Skeletal muscle tissue (tissue), 4 donors: ENCODE data around the gene SPIN3. TPM values are rescaled to one million over a fixed set of nuclear protein-coding genes. Genes with fewer than 3 reads are reported as not detected.
"Not testable (repeated sequence)": the region's sequence is repeated elsewhere in the genome, so short reads cannot be mapped to it uniquely, and the experiment has no call there.

Experiments used
- H3K27ac ChIP-seq: one replicate; pipeline ENCODE4 v1.7.0; 2013; ENCODE audit warnings: mild to moderate bottlenecking, low read depth, low read length, inconsistent platforms
- H3K27me3 ChIP-seq, 3 donors: one replicate each; pipeline ENCODE4 v1.7.0; 2013; ENCODE audit warnings: low read length in 3 of 3; ENCODE audit not compliant: control insufficient read depth in 3 of 3, insufficient read depth in 3 of 3
- H3K36me3 ChIP-seq, 3 donors: one replicate each; pipeline ENCODE4 v1.7.0; 2013; ENCODE audit warnings: low read length in 3 of 3; ENCODE audit not compliant: control insufficient read depth in 3 of 3, insufficient read depth in 3 of 3
- H3K4me1 ChIP-seq, 3 donors: one replicate each; pipeline ENCODE4 v1.7.0; 2013; ENCODE audit warnings: low read length in 3 of 3, mild to moderate bottlenecking in 3 of 3; ENCODE audit not compliant: control insufficient read depth in 3 of 3, insufficient read depth in 3 of 3
- H3K4me3 ChIP-seq, 3 donors: one replicate each; pipeline ENCODE4 v1.7.0; 2013; ENCODE audit warnings: low read length in 3 of 3
- H3K9ac ChIP-seq, 3 donors: one replicate each; pipeline ENCODE4 v1.7.0; 2013; ENCODE audit warnings: low read length in 3 of 3, mild to moderate bottlenecking in 3 of 3, moderate library complexity in 2 of 3, low read depth in 1 of 3
- H3K9me3 ChIP-seq, 3 donors: one replicate each; pipeline ENCODE4 v1.7.0; 2013; ENCODE audit warnings: low read length in 3 of 3; ENCODE audit not compliant: control insufficient read depth in 3 of 3
- total RNA-seq: library from RNA; depleted of rRNA; stranded (reverse); fragments of >200 nt; gene quantifications from one replicate; pipeline ENCODE4 v1.2.3, GENCODE V29; 2014
- donor health status: Osteomylitis.

SPIN3 gene
- total RNA-seq: 11.0 TPM

DNA sequence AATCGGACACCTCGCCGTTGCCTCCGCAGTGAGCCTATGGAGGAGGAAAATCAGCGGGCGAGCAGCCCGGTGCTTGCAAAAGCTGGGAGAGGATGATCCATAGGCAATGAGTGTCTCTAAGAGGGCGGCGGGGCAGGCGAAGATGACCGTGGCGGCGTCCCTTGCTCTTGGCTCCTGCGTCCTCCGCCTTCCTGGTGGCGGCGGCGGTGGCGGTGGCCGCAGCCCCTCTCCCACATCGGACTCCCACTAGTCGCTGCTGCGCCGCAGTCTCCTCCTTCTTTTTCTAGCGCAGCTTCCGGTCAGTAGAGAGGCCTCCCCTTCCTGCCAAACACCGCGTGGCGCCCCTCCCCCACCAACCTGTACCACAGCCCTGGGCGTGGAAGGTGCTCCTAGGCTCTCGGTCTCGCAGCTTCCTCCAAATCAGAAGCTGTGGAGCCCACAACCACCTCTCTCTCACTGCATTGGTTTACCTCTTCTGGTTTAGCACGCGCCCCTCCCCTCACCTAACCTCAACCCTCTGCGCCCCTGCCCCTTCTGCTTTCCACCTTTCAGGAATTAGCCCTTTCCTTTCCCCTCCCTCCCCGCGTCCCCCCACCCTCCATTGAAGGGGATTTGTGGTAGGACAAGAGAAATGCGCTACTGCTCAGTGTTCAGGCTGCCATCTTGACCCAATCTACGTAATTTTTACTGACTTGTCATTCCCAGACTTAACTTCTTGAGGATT is at the start of gene SPIN3:
TSS of gene SPIN3 (minus strand) at position 271 of the 724 bp plus-strand sequence. CDS start 594 bp downstream, outside the sequence.
- H3K27me3 ChIP-seq: peaks cover 0 to 2% (median 0%) of the 10 kb centered on the region in 3 donors
- peaks cover 0 to 8% (median 0%) of the 10 kb centered on the region in 3 donors for H3K36me3 ChIP-seq
- no peaks in the 10 kb centered on the region for H3K9me3 ChIP-seq
- peak within 1 kb of the TSS; percentile 66 to 83 (median 78) for H3K4me3 ChIP-seq
- H3K9ac ChIP-seq: peak within 1 kb of the TSS; percentile 34 to 85 (median 76)
- H3K4me1 ChIP-seq: peaks cover 2 to 9% (median 5%) of the 10 kb centered on the region in 3 donors
- H3K27ac ChIP-seq: peak within 1 kb of the TSS; percentile 47

DNA sequence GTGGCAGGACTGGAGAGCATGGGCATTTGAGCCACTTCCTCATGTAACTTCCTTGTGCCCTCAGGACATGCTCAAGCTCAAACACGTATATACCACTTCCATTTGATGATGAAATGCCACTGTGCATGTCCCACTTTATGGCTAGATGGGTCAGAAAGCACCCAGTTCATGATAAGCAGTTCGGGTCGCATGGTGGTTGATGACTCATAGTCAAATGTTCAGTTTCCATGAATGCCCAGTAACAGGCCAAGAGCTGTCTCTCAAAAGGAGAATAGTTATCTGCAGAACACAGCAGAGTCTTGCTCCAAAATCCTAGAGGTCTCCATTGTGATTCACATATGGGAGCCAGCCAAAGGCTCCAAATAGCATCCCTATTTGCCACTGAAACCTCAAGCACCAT is 48.9 kb upstream of the SPIN3 start:
- no peaks in the 10 kb centered on the region for H3K9me3 ChIP-seq
- no peak overlapping the region for H3K27ac ChIP-seq
- no peak overlapping the region for H3K4me3 ChIP-seq
- peaks cover 0 to 13% (median 0%) of the 10 kb centered on the region in 3 donors for H3K27me3 ChIP-seq
- no peaks in the 10 kb centered on the region for H3K4me1 ChIP-seq
- no peak overlapping the region for H3K9ac ChIP-seq
- H3K36me3 ChIP-seq: no peaks in the 10 kb centered on the region

DNA sequence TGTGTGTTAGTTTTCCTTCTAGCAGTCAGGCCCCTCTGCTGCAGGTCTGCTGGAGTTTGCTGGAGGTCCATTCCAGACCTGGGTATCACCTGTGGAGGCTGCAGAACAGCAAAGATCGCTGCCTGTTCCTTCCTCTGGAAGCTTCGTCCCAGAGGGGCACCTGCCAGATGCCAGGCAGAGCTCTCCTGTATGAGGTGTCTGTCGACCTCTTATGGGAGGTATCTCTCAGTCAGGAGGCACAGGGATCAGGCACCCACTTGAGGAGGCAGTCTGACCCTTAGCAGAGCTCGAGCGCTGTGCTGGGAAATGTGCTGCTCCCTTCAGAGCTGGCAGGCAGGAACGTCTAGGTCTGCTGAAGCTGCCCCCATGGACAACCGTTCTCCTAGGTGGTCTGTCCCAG is 41.9 kb upstream of the SPIN3 start:
- not testable (repeated sequence) for H3K36me3 ChIP-seq, H3K9ac ChIP-seq, H3K27me3 ChIP-seq, H3K4me1 ChIP-seq, H3K27ac ChIP-seq, H3K9me3 ChIP-seq, H3K4me3 ChIP-seq

DNA sequence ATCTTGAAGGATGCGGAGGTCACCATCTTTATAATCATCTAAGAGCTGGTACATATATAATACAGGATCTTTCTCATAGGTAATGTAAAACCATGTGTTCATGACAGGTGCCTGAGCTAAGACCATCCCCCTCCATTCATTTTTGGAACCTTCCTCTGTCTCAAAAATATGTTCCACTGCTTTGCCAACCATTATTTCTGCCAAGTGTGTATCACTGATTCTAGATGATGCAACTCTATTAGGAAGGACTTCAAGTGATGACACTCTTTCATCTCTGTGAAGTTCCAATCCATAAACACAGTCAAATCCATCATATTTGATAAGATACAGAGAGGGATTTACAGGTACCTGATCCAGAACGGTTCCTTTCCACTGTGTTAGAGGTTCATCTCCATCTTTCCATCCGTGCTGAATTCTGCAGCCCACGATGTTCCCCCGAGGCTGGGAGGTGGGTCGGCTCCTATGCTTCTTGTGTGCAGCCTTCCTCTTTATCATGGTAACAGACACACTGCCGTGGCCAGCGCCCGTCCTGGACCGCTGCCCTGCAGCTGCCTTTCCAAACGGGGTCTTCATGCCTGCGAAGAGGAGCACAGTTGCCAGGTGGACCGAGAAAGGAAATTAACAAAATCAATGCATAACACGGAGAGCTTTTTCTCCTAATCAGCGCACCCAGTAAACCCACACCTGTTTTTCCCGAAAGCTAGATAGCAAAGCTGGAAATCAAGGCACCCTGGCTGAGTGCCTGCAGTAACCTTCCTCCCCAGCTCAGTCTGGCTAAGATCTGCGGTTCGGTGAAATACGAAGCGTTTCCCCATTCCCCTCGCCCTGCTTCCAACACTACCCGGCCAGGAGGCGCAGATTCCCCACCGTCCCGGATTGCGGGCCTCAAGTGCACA is 718 bp downstream of the SPIN3 start:
- Histone ChIP-seq H3K36me3 (peaks cover 0 to 8% (median 0%) of the 10 kb centered on the region in 3 donors), H3K27me3 (peaks cover 0 to 2% (median 0%) of the 10 kb centered on the region in 3 donors), H3K27ac (peak overlapping the region; percentile 47), H3K4me3 (peak overlapping the region; percentile 66 to 83 (median 78)), H3K9ac (peak overlapping the region; percentile 34 to 85 (median 76)), H3K4me1 (peaks cover 2 to 9% (median 5%) of the 10 kb centered on the region in 3 donors), H3K9me3 (no peaks in the 10 kb centered on the region)

DNA sequence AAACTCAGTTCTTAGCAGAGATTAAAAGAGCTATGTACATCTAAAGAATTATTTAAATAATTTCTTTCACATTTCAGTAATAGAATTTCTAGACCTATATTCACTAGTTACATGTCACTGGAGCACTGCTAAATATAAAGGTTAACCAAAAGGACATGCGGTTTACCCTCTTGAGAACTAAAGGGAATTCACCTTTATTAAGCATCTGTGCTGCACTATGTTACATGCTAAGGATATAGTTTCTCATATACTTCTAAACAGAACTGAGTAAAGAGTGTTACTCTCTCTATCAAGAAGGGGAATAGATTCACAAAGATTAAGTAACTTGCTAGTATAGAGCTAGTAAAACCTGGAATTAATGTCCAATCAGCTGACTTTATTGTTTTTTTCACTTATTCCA is 7.6 kb downstream of the SPIN3 start:
- Histone ChIP-seq H3K4me3 (no peak overlapping the region), H3K36me3 (peaks cover 0 to 14% (median 10%) of the 10 kb centered on the region in 3 donors), H3K27me3 (peaks cover 0 to 3% (median 0%) of the 10 kb centered on the region in 3 donors), H3K9ac (no peak overlapping the region), H3K4me1 (no peaks in the 10 kb centered on the region), H3K27ac (no peak overlapping the region), H3K9me3 (no peaks in the 10 kb centered on the region)

DNA sequence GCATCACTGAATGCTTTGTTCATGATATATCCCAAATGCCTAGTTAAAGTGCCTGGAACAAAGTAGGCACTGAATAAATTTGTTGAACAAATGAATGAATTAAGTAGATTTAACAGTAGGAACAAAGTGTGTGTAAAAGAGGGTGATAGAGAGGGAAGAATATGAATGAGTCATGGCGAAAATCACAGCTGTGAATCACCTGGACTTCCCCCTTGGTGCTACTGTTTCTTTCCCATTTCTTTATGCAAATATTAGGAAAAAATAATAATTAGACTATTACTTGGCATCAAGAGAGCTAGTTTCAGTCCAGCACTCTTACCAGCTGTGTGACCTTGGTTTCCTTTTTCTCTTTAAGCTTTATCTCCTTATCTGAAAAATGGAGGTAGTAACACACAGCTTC is 9.2 kb downstream of the SPIN3 start:
- Histone ChIP-seq H3K4me1 (no peaks in the 10 kb centered on the region), H3K4me3 (no peak overlapping the region), H3K9ac (no peak overlapping the region), H3K36me3 (peaks cover 2 to 19% (median 10%) of the 10 kb centered on the region in 3 donors), H3K27me3 (peaks cover 0 to 3% (median 0%) of the 10 kb centered on the region in 3 donors), H3K9me3 (no peaks in the 10 kb centered on the region), H3K27ac (no peak overlapping the region)

DNA sequence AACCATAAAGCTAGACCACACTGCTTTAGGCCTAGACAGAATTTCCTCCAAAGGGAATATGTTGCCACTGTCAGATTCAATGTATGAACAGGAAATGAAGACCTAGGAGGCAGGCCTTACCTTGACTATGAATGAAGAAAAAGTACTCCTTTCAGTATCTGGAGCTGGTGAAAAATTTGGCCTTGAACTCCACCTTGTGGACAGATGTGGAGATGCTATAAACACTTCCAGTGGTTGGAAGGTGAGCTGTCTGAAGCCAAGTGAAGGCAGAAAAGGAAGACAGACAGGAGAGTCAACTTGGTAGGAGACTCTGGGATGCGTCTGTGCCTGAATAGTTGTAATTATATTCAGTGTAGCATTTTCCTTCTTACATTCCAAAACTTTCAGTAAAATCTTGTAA is 17.2 kb downstream of the SPIN3 start:
- Histone ChIP-seq H3K9me3 (no peaks in the 10 kb centered on the region), H3K36me3 (peaks cover 2 to 9% (median 7%) of the 10 kb centered on the region in 3 donors), H3K4me1 (no peaks in the 10 kb centered on the region), H3K27me3 (no peaks in the 10 kb centered on the region), H3K9ac (no peak overlapping the region), H3K27ac (no peak overlapping the region), H3K4me3 (no peak overlapping the region)

DNA sequence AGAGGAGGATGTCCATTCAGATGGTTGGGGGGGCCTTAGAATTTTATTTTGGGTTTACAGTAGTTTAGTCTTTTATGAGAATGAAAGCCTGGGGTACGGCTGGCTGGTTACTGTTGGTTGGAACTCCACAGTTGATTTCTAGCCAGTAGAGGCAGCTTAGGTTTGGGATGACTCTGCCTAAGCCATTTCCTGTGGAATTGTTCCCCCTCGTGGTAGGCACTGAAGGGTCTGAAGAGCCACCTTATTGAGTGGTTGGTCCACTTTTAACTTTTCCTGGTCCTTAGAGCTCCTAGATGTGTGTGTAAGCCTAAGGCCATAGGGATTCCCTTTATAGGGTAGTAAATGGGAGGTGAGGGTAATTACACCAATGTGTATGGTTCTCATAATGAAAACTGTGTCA is 19.7 kb downstream of the SPIN3 start:
- Histone ChIP-seq H3K27ac (no peak overlapping the region), H3K9ac (no peak overlapping the region), H3K36me3 (peaks cover 0 to 3% (median 0%) of the 10 kb centered on the region in 3 donors), H3K27me3 (no peaks in the 10 kb centered on the region), H3K4me3 (no peak overlapping the region), H3K4me1 (no peaks in the 10 kb centered on the region), H3K9me3 (no peaks in the 10 kb centered on the region)

DNA sequence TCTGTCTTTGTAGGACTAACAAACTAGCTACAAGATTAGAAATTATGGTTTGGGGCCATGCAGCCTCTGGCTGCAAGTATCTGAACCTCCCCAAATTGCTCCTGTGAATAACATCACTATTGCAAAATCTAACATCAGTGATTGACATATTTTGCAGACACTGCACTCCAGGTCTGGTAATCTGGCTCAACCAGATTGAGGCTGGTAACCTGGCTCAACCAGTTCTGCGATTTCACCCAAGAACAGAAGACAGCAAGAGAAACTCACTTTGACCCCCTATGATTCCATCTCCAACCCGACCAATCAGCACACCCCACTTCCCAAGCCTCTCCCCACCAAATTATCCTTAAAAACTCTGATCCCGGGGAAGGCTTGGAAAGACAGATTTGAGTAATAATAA is 20.9 kb downstream of the SPIN3 start:
- Histone ChIP-seq H3K36me3 (peaks cover 0 to 3% (median 0%) of the 10 kb centered on the region in 3 donors), H3K27ac (no peak overlapping the region), H3K4me1 (no peaks in the 10 kb centered on the region), H3K9me3 (no peaks in the 10 kb centered on the region), H3K27me3 (no peaks in the 10 kb centered on the region), H3K4me3 (no peak overlapping the region), H3K9ac (no peak overlapping the region)

DNA sequence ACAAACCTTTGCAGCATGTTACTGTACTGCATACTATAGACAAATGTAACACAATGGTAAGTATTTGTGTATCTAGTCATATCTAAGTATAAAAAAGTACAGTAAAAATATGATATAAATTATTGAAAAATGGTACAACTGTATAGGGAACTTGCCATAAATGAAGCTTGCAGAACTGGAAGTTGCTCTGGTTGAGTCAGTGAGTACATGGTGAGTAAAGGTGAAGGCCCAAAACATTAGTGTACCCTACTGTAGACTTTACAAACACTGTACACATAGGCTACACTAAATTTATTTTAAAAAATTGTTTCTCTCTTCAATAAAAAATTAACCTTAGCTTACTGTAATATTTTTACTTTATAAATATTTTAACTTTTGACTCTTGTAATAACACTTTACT is 25.8 kb downstream of the SPIN3 start:
- H3K27me3 ChIP-seq: no peaks in the 10 kb centered on the region
- H3K9me3 ChIP-seq: no peaks in the 10 kb centered on the region
- no peak overlapping the region for H3K27ac ChIP-seq
- no peaks in the 10 kb centered on the region for H3K36me3 ChIP-seq
- no peaks in the 10 kb centered on the region for H3K4me1 ChIP-seq
- H3K9ac ChIP-seq: no peak overlapping the region
- H3K4me3 ChIP-seq: no peak overlapping the region
